HL-60 (cell line): ENCODE measurements around the gene ELN.

Source experiments
- DNase-seq, 2 experiments: peaks; one replicate each; pipeline ENCODE4 v3.0.0-alpha.2; 2010 to 2020; ENCODE audit warnings: low read depth in 1 of 2, low spot score in 1 of 2
- H3K27ac ChIP-seq: fragments of 250-450 bp; sonication (Bioruptor Pico); replicated peaks from 2 replicates; pipeline ENCODE4 v1.5.1; 2020; ENCODE audit warnings: mild to moderate bottlenecking, moderate library complexity
- H3K27me3 ChIP-seq: fragments of 250-450 bp; sonication (Bioruptor Pico); 2 replicates; pipeline ENCODE4 v1.5.1; 2021; ENCODE audit warnings: mild to moderate bottlenecking, moderate library complexity; ENCODE audit not compliant: insufficient read depth, poor library complexity, severe bottlenecking
- H3K4me3 ChIP-seq: replicated peaks from 2 replicates; pipeline ENCODE4 v1.5.1; 2011; ENCODE audit warnings: mild to moderate bottlenecking, control low read depth, low read length; ENCODE audit not compliant: insufficient read depth
- CTCF ChIP-seq: IDR thresholded peaks from one replicate; pipeline ENCODE4 v1.5.1; 2011; ENCODE audit warnings: low read length, control low read depth, inconsistent platforms; ENCODE audit not compliant: insufficient read depth
- GABPA ChIP-seq: IDR thresholded peaks from 2 replicates; pipeline ENCODE4 v1.6.1; 2012; ENCODE audit warnings: low read depth
- POLR2AphosphoS5 ChIP-seq: IDR thresholded peaks from 2 replicates; pipeline ENCODE4 v1.6.1; 2012; ENCODE audit warnings: low read depth
- REST ChIP-seq: IDR thresholded peaks from 2 replicates; pipeline ENCODE4 v1.6.1; 2012; ENCODE audit warnings: low read depth; ENCODE audit not compliant: insufficient replicate concordance
- SPI1 ChIP-seq: IDR thresholded peaks from 2 replicates; pipeline ENCODE4 v1.6.1; 2012; ENCODE audit warnings: low read depth, mild to moderate bottlenecking, borderline replicate concordance

ELN gene

GRCh38 chr7:74012842-74013249, 15.1 kb upstream of the ELN start:
- H3K27ac ChIP-seq: no peak overlapping the region
- no peak overlapping the region for H3K4me3 ChIP-seq
- H3K27me3 ChIP-seq: no peaks in the 10 kb centered on the region
- TF ChIP-seq SPI1 (no peak), CTCF (no peak), POLR2AphosphoS5 (no peak), GABPA (no peak), REST (no peak)
- DNase-seq: no peak

- Histone ChIP-seq H3K4me3 (no peak overlapping the region), H3K27me3 (no peaks in the 10 kb centered on the region), H3K27ac (no peak overlapping the region)
- TF ChIP-seq SPI1 (no peak), POLR2AphosphoS5 (no peak), CTCF (no peak), GABPA (no peak), REST (no peak)
- DNase-seq: no peak
These were observed 14.3 kb upstream of the ELN start for GRCh38 chr7:74013539-74014272.

GRCh38 chr7:74014931-74015330, 13.0 kb upstream of the ELN start:
- Histone ChIP-seq H3K27ac (no peak overlapping the region), H3K4me3 (no peak overlapping the region), H3K27me3 (no peaks in the 10 kb centered on the region)
- TF ChIP-seq SPI1: no peak
- no peak for TF ChIP-seq CTCF
- TF ChIP-seq GABPA: no peak
- TF ChIP-seq POLR2AphosphoS5: no peak
- no peak for TF ChIP-seq REST
- no peak for DNase-seq
